GM21529 (cell line): ENCODE measurements around the gene B3GNT4.
"Not testable (repeated sequence)": the region's sequence is repeated elsewhere in the genome, so short reads cannot be mapped to it uniquely, and the experiment has no call there.

ENCODE experiments used
- ATAC-seq: cut with Tn5 transposase; IDR thresholded peaks from one replicate; pipeline ENCODE4 v1.9.1; 2021; ENCODE audit not compliant: unreplicated experiment

B3GNT4 gene

DNA sequence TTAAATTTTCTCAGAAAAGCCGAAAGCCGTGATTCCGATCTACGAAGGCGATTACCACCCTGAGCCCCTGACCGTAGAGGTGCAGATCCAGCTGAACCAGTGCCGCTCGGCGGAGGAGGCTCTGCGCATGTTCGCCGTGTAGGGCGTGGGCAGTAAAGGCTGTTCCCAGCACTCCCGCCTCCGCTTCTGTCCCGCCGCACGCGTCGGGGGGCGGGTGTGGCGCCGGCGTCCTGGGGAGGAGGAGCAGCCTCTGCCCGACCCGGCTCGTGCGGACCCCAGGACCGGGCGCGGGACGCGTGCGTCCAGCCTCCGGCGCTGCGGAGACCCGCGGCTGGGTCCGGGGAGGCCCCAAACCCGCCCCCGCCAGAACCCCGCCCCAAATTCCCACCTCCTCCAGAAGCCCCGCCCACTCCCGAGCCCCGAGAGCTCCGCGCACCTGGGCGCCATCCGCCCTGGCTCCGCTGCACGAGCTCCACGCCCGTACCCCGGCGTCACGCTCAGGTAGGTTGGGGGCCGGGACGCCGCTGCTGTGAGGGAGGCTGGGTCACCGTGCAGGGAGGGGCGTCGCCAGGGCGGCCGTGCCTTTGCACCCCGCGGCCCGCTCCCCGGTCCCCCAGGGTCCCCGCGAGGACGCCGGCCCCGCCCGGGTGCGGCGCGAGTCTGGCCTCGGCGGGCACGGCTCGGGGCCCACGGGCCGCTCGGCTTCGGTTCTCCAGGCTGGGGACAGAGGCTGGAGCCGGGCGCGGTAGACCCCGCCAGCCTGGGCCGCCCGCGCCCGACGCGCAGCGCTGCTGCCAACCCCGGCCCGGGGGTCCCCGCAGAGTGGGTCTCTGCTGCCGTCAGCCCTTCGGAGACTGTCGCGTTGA lies at the start of gene B3GNT4:
TSS of gene B3GNT4 (plus strand) at position 409 of the 866 bp plus-strand sequence. CDS start 910 bp downstream, outside the sequence.
- ATAC-seq, result no peak

DNA sequence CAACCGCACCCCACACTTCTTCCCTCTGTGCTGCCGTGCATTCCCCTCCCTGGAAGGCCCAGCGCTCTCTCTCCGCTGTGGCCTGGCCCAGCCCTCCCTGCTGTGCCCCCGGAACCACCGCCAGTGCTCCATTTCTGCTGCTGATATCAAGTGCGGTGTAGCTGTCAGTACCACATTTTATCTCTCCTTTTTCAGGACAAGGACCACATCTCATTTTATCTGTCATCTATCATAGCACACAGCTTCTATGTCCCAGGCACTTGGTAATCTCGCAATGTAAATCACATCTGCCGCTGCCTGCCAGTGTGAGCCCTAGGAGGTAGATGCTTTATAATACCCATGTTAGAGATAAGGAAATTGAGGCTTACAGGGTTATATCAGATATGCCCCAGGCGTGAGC lies 47.8 kb upstream of the B3GNT4 start:
- no peak for ATAC-seq

DNA sequence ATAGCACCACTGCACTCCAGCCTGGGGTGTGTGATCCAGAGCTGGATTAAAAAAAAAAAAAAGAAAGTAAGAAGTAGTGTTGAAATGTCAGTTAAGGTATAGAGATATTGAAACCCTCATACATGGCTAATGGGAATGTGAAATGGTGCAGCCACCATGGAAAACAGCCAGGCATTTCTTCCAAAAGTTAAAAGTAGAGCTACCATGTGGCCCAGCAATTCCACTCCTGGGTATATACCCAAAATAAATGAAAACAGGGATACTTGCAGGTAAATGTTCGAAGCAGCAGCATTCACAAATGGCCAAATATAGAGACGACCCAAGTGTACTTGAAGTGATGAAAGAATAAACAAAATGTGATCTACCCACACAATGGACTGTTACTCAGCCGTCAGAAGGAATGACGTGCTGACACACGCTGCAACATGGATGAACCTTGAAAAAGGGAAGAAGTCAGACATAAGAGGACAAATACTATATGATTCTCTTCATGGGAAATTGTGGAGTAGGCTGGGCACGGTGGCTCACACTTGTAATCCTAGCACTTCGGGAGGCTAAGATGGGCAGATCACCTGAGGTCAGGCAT lies 44.7 kb upstream of the B3GNT4 start:
- no peak for ATAC-seq

DNA sequence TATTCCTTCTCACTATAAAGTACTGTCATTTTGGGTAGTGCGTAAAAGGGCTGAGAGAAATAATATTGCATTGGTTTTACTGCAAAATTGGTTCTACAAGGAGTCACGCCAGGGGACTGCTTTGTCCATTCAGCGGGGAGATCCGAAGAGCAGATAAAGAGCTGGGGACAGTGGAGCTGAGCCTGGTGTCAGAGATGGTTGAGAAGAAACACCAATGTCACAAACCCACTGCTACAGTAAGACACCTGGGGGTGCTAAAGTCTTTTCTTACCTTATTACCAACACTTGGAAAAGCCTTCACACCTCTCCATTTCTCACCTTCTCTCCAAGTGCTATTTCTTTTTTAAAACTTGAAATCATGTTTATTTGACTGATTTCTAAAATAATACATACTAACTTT lies 43.6 kb upstream of the B3GNT4 start:
- no peak for ATAC-seq

DNA sequence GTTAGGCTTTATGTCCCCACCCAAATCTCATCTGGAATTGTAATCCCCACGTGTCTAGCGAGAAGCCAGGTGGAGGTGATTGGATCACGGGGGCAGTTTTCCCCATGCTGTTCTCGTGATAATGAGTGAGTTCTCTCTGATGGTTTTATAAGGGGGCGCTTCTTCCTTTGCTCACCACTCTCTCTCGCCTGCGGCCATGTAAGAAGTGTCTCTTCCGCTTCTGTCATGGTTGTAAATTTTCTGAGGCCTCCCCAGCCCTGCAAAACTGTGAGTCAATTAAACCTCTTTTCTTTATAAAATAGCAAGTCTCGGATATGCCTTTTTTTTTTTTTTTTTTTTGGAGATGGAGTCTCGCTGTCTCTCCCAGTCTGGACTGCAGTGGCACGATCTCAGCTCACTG lies 42.7 kb upstream of the B3GNT4 start:
- ATAC-seq, result no peak

DNA sequence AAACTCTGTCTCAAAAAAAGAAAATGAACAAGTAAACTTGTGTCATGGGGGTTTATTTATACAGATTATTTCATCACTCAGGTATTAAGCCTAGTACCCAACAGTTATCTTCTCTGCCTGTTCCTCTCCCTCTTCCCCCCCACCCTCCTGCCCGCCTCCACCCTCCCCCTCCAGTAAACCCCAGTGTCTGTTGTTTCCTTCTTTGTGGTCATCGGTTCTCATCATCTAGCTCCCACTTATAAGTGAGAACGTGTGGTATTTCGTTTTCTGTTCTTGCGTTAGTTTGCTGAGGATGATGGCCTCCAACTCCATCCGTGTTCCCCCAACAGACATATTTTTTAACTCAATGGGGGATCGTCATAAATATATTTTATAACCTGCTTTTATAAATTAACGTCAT lies 41.8 kb upstream of the B3GNT4 start:
- no peak for ATAC-seq

DNA sequence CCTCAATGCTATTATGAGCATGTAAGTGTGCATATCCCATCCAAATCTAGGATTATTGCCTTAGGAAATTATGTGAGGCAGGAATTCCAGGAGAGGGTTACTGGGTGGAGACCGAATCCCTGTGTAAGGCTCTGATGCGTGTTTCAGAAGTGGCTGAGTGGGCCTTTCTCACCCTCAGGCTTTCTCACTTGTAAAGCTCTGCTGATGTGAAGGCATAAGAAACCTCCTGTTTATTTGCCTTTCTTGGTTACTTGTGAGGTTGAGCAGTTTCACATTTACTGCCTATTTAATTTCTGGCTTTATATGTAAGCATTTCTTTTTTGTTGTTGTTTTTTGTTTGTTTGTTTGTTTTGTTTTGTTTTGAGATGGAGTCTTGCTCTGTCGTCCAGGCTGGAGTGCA lies 40.5 kb upstream of the B3GNT4 start:
- no peak for ATAC-seq

DNA sequence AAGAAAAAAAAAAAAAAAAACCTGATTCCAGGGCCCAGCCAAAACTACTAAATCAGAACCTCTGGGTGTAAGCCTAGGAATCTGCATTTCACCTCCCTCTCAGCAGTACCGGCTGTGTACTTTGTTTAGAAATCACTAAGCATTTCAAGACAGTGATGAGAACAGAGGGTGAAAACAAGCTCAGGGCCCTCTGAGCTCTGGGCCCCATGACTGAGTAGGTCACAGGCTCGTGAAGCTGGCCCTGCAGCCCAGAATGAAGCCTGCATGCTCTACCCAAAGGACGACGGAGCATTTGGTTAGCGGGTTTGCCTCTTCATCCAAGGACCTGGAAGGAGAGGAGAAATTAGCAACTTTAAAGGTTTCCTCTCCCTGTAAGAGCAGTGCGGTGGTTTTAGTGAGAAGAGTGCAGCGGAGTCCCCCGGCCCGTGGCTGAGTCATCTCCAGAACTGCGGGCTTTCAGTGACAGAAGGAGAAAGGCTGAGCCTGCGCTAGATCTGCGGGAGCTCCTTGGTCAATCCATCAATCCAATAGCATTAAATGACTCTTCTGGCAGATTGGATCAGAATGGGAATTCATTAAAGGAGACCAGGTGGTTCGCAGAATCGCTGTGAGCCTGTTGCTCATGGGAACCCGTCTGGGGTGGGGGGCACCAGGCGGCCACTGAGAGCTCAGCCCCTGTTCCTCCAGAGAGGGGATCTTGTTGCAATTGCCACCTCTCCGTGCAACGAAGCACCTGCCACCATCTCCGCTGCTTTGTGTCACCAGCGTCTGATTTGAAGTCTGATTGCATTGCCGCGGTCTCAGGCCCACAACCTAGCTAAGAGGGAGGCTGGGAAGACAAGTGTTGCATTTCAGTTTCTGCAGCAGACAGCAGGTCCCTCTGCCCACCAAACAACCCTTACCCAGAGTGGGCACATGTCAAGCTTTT lies 36.8 kb upstream of the B3GNT4 start:
- ATAC-seq, result peak; percentile 85

DNA sequence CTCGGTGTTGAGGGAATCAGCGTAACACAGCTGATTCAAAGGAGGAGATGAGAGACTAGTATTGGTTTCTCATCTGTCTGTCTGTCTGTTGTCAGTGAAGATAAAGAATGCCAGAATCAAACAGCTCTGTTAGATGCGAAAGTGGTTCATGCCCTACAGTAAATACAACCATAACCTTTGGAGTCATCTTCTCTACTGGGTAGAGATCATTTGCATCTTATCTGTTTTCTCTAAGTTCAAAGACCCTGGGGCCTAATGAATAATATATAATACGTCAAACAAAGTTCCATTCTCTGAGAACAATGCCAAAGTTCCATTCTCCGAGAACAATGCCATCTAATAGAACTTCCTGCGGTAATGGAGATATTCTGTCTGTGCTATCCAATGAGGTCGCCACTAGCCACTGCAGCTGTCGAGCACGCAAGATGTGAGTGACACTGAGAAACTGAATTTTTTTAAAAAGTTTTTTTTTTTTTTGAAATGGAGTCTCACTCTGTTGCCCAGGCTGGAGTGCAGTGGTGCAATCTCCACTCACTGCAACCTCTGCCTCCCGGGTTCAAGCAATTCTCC lies 36.1 kb upstream of the B3GNT4 start:
- no peak for ATAC-seq

DNA sequence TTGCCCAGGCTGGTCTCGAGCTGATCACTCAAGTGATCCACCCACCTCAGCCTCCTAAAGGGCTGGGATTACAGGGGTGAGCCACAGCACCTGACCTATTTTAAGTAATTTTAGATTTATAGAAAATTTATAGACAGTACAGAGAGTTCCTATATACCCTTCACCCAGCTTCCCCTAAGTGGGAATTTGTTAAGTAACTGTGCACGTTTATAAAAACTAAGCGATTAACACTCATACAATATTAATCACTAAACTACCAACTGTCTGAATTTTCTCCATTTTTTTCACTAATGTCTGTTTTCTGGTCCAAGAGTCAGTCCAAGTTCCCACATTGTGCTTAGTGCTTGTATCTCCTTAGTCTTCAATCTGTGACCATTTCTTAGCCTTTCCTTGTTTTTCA lies 35.0 kb upstream of the B3GNT4 start:
- no peak for ATAC-seq

DNA sequence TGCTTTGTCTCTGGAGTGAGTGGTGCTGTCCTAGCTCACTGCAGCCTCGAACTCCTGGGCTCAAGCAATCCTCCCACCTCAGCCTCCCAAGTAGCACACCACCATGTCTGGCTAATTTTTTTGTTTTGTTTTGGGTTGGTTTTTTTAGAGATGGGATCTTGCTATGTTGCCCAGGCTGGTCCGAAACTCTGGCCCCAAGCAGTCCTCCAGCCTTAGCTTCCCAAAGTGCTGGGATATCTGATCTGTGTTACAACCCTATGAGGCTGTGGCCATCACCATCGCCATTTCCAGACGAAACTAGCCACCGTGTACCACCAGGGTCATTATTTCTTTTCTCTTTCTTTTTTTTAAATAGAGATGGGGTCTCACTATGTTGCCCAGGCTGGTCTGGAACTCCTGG lies 32.1 kb upstream of the B3GNT4 start:
- no peak for ATAC-seq

DNA sequence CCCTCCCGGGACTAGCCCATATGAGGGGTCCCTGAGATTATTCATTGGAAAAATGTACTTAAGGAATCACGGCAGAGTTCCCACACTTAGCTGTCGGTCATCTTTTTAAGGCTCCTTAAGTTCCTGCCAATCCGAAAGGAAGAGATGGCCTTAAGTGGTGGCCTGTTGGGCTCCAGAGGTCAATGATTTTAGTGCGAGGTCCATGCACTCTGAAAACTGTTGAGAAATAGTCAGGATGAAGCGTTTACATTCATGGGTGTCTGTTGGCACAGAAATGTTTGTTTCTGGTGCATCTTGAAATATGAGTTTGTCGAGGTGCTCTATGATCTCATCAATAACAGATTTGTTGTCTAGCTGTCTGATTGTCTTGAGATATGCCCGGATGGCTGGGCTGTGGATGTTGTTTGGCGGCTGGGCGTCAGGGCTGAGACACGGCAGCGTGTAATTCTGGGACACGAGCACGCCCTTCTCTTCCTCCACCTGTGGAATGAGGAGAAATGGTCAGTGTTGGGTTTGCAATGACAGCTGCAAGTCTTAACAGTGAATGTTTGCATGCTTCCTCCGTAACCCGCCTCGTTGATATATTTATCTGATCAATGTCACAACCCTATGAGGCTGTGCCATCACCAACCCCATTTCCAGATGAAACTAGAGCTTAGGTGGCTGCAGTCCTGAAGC lies 31.1 kb upstream of the B3GNT4 start:
- ATAC-seq, result no peak

DNA sequence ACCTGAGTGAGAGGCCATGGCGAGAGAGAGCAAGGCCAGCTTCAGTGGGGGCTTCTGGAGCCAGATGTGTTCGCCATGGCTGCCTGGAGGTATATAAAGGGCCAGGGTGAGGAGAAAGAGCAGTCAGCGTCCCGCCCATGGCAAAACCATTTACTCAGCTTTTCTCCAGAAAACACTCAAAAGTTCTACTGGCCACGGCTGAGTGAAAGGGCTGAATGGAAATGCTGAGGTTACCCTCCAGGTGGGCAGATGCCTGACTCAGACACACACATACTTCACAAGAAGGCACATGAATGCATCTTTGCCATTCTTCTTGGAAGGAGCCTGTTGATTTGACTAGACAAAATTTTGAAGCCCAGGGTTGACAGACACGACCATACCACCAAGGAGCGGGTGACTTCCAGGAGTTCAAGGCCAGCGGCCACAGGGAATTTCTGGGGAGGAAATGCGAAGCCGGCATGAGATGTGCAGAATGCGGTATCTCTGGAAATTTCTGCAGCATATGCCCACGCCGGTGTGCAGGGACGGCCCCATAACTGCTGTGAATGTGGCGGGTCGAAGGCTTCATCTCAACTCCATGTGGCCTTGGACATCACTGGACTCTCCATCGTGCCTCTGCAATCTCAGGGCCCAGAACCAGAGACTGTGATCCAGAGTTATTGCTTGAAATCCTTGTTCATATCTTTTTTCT lies 29.2 kb upstream of the B3GNT4 start, which contains the start of gene IL31:
TSS of gene IL31 (minus strand) at position 67 of the 691 bp plus-strand sequence. CDS start at position 18, 49 bp downstream.
- no peak for ATAC-seq

DNA sequence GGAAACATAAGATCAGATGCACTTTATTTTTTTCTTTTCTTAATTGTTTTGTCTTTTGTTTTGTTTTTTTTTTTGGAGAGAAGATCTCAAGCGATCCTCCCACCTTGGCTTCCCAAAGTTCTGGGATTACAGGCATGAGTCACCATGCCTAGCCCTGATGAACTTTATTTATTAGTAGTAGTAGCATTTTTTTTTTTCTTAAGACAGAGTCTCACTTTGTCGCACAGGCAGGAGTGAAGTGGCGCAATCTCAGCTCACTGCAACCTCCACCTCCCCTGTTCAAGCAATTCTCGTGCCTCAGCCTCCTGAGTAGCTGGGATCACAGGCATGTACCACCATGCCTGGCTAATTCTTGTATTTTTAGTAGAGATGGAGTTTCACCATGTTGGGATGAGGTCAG lies 27.0 kb upstream of the B3GNT4 start:
- not testable (repeated sequence) for ATAC-seq

DNA sequence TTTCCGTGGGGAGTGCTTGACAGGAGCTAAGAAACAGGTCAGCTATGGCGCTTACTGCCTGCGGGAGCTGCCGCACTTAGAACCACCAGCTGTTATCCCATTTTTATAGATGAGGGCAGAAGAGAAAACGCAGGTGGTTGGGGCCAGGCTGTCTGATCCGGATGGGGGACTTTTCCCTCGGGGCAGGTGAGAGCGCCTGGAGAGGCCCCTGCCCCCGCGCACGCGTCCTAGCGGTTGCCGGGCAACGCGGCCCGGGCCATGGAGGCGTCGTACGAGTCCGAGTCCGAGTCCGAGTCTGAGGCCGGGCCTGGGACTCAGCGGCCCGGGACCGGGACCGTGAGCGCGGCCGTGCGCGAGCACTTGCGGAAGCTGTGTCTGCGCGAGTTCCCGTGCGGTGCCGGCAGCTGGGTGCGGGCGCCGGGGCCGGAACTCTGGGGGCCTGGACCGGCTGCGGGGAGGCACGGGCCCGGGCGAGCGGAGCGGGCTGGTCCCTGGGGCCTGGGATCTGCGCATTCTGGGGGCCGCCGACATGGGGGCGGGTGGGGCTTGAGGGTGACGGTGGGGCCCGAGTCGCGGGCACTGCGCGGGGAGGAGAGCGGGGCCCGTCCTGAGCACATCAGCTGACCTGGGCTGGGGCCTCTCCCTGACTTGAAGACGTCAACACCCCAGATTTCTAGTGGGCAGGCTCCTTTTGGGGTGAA lies 20.5 kb upstream of the B3GNT4 start, which contains the start of gene LRRC43:
TSS of gene LRRC43 (plus strand) at position 237 of the 701 bp plus-strand sequence. CDS start at position 259, 22 bp downstream.
- no peak for ATAC-seq

DNA sequence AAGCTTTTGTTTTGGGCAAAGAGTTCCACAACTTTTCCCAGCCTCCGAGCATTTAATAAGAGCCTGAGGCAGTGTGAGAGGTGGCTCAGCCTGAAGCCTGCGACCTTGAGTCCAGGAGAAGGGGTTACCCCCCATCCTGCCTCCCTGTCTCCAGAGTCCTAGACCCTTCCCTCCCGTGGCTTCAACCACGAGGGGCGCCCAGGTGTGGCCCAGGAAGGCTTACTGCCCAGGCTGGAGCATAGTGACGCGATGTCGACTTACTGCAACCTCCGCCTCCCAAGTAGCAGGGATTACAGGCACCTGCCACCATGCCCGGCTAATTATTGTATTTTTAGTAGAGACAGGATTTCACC lies 19.9 kb upstream of the B3GNT4 start:
- ATAC-seq, result no peak

DNA sequence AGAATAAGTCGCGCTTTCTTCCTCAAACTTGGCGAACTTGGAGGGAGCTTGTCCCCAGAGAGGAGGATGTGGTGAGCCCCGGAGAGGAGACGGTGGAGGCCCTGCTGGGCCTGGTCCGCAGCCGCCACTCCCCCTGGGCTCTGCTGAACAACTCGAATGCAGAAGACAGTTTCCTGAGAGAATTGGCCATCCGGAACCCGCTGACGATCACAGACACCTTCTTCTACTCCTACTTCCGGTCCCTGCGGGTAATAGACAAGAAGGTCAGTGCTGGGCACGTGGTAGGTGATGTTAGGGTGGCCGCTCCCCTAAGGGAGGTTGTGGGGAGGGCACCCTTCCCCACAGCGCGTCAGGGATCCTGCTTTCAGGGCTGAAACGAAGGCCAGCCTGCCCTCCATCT lies 19.0 kb upstream of the B3GNT4 start:
- ATAC-seq, result no peak

DNA sequence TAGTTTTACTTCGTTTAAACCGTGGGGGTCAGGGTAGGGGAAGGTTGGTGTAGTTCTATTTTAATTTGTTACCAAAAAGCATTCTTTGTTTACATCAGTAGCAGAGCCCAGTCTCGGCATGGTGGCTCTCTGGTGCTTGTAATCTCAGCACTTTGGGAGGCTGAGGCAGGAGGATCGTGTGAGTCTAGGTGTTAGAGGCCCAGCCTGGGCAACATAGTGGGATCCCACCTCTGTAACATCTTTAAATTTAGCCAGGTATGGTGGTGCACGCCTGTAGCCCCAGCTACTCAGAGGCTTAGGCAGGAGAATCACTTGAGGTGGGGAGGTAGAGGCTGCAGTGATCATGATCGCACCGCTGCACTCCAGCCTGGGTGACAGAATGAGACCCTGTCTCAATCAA lies 18.4 kb upstream of the B3GNT4 start:
- ATAC-seq, result no peak

DNA sequence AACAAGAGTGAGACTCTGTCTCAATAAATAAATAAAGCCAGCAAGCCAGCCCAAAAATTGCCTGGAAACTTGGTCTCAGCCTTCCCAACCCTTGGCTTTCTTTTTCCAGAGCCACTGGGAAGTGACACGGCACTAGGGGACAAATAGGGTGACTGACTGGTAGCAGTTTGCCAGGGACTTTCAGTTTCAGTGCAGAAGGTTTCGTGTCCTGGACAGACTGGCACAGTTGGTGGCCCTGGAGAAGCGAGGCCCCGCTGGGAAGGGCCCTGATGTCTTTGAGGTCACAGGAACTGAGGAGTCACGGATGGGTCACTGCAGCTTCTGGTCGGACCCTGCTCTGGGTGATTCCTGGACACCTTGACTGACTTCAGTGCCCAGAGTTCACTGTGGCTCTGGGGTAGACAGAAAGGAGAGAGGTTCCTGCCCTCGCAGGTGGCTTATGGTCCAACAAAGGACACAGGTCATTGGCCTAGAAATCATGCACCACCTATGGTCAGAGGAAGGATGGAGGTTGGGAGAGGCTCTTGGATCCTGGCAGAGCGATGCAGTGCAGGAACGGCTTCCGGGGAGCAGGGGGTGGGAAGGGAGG lies 17.9 kb upstream of the B3GNT4 start:
- ATAC-seq, result no peak
